Endothelial cell of umbilical vein (primary cell): ENCODE data around the gene KBTBD4. TPM values are rescaled to one million over a fixed set of nuclear protein-coding genes. Genes with fewer than 3 reads are reported as not detected.
A peak's percentile ranks its signal among the peaks of the same experiment; 100 is the strongest.

Experiments
- BruUV-seq: library from RNA; stranded (reverse); fragments of 400-500 nt; replicated peaks from 2 replicates; lab custom pipeline; 2021; lab: Mats Ljungman, UMichigan
- CTCF ChIA-PET: fragments of 300-600, 350-600 bp; sonication (Branson Sonifier 250); formaldehyde crosslinking; loops from one replicate; lab custom pipeline; 2021; ENCODE audit warnings: antibody characterized with exemption, inconsistent platforms; lab: Charles Lee
- POLR2A ChIA-PET: fragments of 300-600, 350-600 bp; sonication (Branson Sonifier 250); formaldehyde crosslinking; loops from one replicate; lab custom pipeline; 2021; ENCODE audit warnings: antibody characterized with exemption, inconsistent platforms; lab: Charles Lee
- DNase-seq: peaks from one replicate; pipeline ENCODE4 v3.0.0-alpha.2; 2011; ENCODE audit warnings: low read depth, low spot score
- FAIRE-seq: peaks from 2 replicates; lab custom pipeline; 2011; peaks lifted over from hg19 to GRCh38; lab: Jason Lieb, UNC
- H2AFZ ChIP-seq: 2 replicates; pipeline ENCODE4 v1.6.0; 2012; ENCODE audit warnings: low read depth, low read length, control low read depth, inconsistent platforms
- H3K27ac ChIP-seq: 2 replicates; pipeline ENCODE4 v1.5.1; 2011; ENCODE audit warnings: low read depth, mild to moderate bottlenecking, control low read depth, low read length, moderate library complexity; ENCODE audit not compliant: insufficient read depth
- H3K27me3 ChIP-seq, 2 experiments: 2 replicates each; pipeline versions ENCODE4 v1.6.0 to v1.6.1; 2011; ENCODE audit warnings: low read length in 2 of 2, mixed read lengths in 1 of 2; ENCODE audit not compliant: control insufficient read depth in 2 of 2, insufficient read depth in 2 of 2
- H3K36me3 ChIP-seq, 2 experiments: 2 replicates in 1 of 2; 3 replicates in 1 of 2; pipeline ENCODE4 v1.5.1; 2011; ENCODE audit warnings: low read length in 2 of 2, mild to moderate bottlenecking in 1 of 2, moderate library complexity in 1 of 2; ENCODE audit not compliant: control insufficient read depth in 2 of 2, insufficient read depth in 2 of 2; ENCODE audit errors: extremely low read depth in 1 of 2
- H3K4me1 ChIP-seq: 3 replicates; pipeline ENCODE4 v1.5.1; 2011; ENCODE audit warnings: mild to moderate bottlenecking, low read length; ENCODE audit not compliant: control insufficient read depth, insufficient read depth; ENCODE audit errors: extremely low read depth
- H3K4me2 ChIP-seq: 2 replicates; pipeline ENCODE4 v1.6.1; 2011; ENCODE audit warnings: low read length, control low read depth, mixed read lengths; ENCODE audit not compliant: insufficient read depth
- H3K4me3 ChIP-seq, 3 experiments: fragments of 200-600 bp in 1 of 3; sonication (generic), shearing (Covaris generic) in 1 of 3; replicated peaks in 1 of 3; 2 replicates each; pipeline ENCODE4 v1.5.1; 2011 to 2016; ENCODE audit warnings: control low read depth in 3 of 3, low read length in 3 of 3, mild to moderate bottlenecking in 2 of 3, inconsistent platforms in 1 of 3, low read depth in 1 of 3, moderate library complexity in 1 of 3; ENCODE audit not compliant: insufficient read depth in 1 of 3
- H3K79me2 ChIP-seq: 2 replicates; pipeline ENCODE4 v1.6.0; 2012; ENCODE audit warnings: low read length, inconsistent platforms; ENCODE audit not compliant: control insufficient read depth, insufficient read depth
- H3K9ac ChIP-seq: replicated peaks from 2 replicates; pipeline ENCODE3; 2011; ENCODE audit warnings: low read length, control low read depth; ENCODE audit not compliant: insufficient read depth; ENCODE audit errors: extremely low read depth
- H3K9me1 ChIP-seq: replicated peaks from 3 replicates; pipeline ENCODE4 v1.6.0; 2011; ENCODE audit warnings: mild to moderate bottlenecking, low read length; ENCODE audit not compliant: control insufficient read depth, insufficient read depth; ENCODE audit errors: extremely low read depth
- H3K9me3 ChIP-seq: replicated peaks from 2 replicates; pipeline ENCODE4 v1.5.1; 2012; ENCODE audit warnings: low read length, inconsistent platforms; ENCODE audit not compliant: control insufficient read depth, insufficient read depth
- H4K20me1 ChIP-seq: replicated peaks from 2 replicates; pipeline ENCODE3; 2011; ENCODE audit warnings: mild to moderate bottlenecking, low read length; ENCODE audit not compliant: control insufficient read depth, insufficient read depth; ENCODE audit errors: extremely low read depth
- EZH2 ChIP-seq: IDR thresholded peaks from 2 replicates; pipeline ENCODE4 v1.6.1; 2012; ENCODE audit warnings: borderline replicate concordance, low read depth, mild to moderate bottlenecking, moderate library complexity, low read length, inconsistent platforms; ENCODE audit not compliant: severe bottlenecking
- FOS ChIP-seq: IDR thresholded peaks from 2 replicates; pipeline ENCODE4 v1.6.1; 2011; ENCODE audit warnings: mild to moderate bottlenecking, low read length, moderate library complexity, borderline replicate concordance; ENCODE audit not compliant: insufficient read depth
- GATA2 ChIP-seq: IDR thresholded peaks from 2 replicates; pipeline ENCODE4 v1.7.0; 2011; ENCODE audit warnings: low read depth, mild to moderate bottlenecking, moderate library complexity, mixed read lengths, low read length; ENCODE audit not compliant: insufficient read length, insufficient read depth
- MAX ChIP-seq: IDR thresholded peaks from 2 replicates; pipeline ENCODE4 v1.6.1; 2011; ENCODE audit not compliant: insufficient read depth, insufficient read length
- MYC ChIP-seq: IDR thresholded peaks from one replicate; pipeline ENCODE4 v1.6.1; 2011; ENCODE audit warnings: mild to moderate bottlenecking, low read depth, low read length
- POLR2A ChIP-seq: IDR thresholded peaks from 2 replicates; pipeline ENCODE4 v1.6.1; 2012; ENCODE audit warnings: low read depth, mild to moderate bottlenecking, control low read depth, low read length
- POLR2AphosphoS5 ChIP-seq: IDR thresholded peaks from 2 replicates; pipeline ENCODE4 v1.6.1; 2012; ENCODE audit warnings: low read depth, mild to moderate bottlenecking, control low read depth, low read length, moderate library complexity; ENCODE audit not compliant: insufficient read depth
- dilution Hi-C: fragments of 300-500 bp; cut with MboI; formaldehyde crosslinking; loops from one replicate; pipeline ENCODE4 v1.15.0; 2019; ENCODE audit warnings: low sequenced_read_pairs; ENCODE audit not compliant: extremely low pct_ligation_motif_present
- intact Hi-C: fragments of 100-400 bp; cut with micrococcal nuclease; formaldehyde crosslinking; loops from one replicate; pipeline ENCODE4 v1.10.0; 2022
- polyA plus RNA-seq, 4 experiments: library from polyadenylated mRNA; depleted of rRNA in 3 of 4; stranded (reverse) in 3 of 4; unstranded in 1 of 4; fragments of >200 nt; gene quantifications; 2 replicates each; pipeline versions ENCODE4 v1.2.1 to v1.2.3, GENCODE V29; 2011 to 2012; ENCODE audit warnings: missing spikeins in 1 of 4
- total RNA-seq: library from RNA; stranded (reverse); gene quantifications from 2 replicates; pipeline ENCODE4 v1.2.3, GENCODE V29; 2021
- TF ChIP-seq, protein P1 (sequence below), 2 donors: IDR thresholded peaks; 1 replicate in 1 of 2; 2 replicates in 1 of 2; pipeline ENCODE4 v1.5.1; 2011; ENCODE audit warnings: low read length in 2 of 2, mild to moderate bottlenecking in 2 of 2, moderate library complexity in 2 of 2, control low read depth in 1 of 2, inconsistent platforms in 1 of 2, low read depth in 1 of 2; ENCODE audit not compliant: insufficient read depth in 1 of 2; ENCODE audit errors: extremely low read depth in 1 of 2

Gene KBTBD4
- total and polyA plus RNA-seq, 2 donors (not counting 3 experiments of a cell fraction or from before 2014, with no cell fraction given), result 16.3 to 23.2 TPM

GRCh38 chr11:47566149-47566698 is 12.5 kb downstream of the KBTBD4 start:
- H3K27me3 ChIP-seq, result no peaks in the 10 kb centered on the region
- peak overlapping the region; percentile 45 for H2AFZ ChIP-seq
- ChIA-PET CTCF (no interaction called here), POLR2A (interaction anchor here (0.6 to 0.7 kb wide), 2 partner anchors 10 to 230 kb away, joined by 3 to 16 read pairs; no protein-coding TSS in a partner anchor)
- peak overlapping the region; percentile 71 for H3K9ac ChIP-seq
- H4K20me1 ChIP-seq, result peaks cover 3% of the 10 kb centered on the region
- H3K36me3 ChIP-seq, result peaks cover 0 to 2% of the 10 kb centered on the region in 2 experiments
- FAIRE-seq, result peak; percentile 4
- peak overlapping the region; percentile 56 for H3K27ac ChIP-seq
- H3K9me3 ChIP-seq, result no peaks in the 10 kb centered on the region
- H3K4me1 ChIP-seq, result peaks cover 9% of the 10 kb centered on the region
- no peak for TF ChIP-seq MAX
- TF ChIP-seq POLR2A, result no peak
- no peak for TF ChIP-seq POLR2AphosphoS5
- TF ChIP-seq FOS, result no peak
- TF ChIP-seq EZH2, result no peak
- no peak for TF ChIP-seq MYC
- no peak for TF ChIP-seq GATA2
- TF ChIP-seq, protein P1, sequence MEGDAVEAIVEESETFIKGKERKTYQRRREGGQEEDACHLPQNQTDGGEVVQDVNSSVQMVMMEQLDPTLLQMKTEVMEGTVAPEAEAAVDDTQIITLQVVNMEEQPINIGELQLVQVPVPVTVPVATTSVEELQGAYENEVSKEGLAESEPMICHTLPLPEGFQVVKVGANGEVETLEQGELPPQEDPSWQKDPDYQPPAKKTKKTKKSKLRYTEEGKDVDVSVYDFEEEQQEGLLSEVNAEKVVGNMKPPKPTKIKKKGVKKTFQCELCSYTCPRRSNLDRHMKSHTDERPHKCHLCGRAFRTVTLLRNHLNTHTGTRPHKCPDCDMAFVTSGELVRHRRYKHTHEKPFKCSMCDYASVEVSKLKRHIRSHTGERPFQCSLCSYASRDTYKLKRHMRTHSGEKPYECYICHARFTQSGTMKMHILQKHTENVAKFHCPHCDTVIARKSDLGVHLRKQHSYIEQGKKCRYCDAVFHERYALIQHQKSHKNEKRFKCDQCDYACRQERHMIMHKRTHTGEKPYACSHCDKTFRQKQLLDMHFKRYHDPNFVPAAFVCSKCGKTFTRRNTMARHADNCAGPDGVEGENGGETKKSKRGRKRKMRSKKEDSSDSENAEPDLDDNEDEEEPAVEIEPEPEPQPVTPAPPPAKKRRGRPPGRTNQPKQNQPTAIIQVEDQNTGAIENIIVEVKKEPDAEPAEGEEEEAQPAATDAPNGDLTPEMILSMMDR (IDR thresholded peaks at IDR 0.05; ENCODE audit: extremely low read depth in 1 of 2, insufficient read depth in 1 of 2, low read depth in 1 of 2, low read length in 2 of 2), result no peak
- no peak for DNase-seq
- dilution Hi-C loops, result no loop called here
- H3K79me2 ChIP-seq, result peaks cover 33% of the 10 kb centered on the region
- no peaks in the 10 kb centered on the region for H3K9me1 ChIP-seq
- H3K4me3 ChIP-seq, result peak overlapping the region; percentile 38 to 87 (median 69)
- BruUV-seq, result TSS peak; percentile 45
- peak overlapping the region; percentile 26 for H3K4me2 ChIP-seq
- intact Hi-C loops, result no loop called here
